SK-N-SH treated with all-trans-retinoic acid at 6 μM for 48 hours (cell line): ENCODE measurements around the gene SPATA22.
"Not testable (repeated sequence)": the region's sequence is repeated elsewhere in the genome, so short reads cannot be mapped to it uniquely, and the experiment has no call there.

Source experiments
- ARNTL ChIP-seq: fragments of 450-650 bp; formaldehyde crosslinking; IDR thresholded peaks from 2 replicates; pipeline ENCODE4 v1.5.0; 2020; ENCODE audit warnings: low read depth, mild to moderate bottlenecking, moderate library complexity, borderline replicate concordance
- CSDC2 ChIP-seq: fragments of 250-450 bp; sonication (Bioruptor Pico); IDR thresholded peaks from 2 replicates; pipeline ENCODE4 v1.5.0; 2020; ENCODE audit warnings: mild to moderate bottlenecking, moderate library complexity
- PPARA ChIP-seq: fragments of 250-450 bp; sonication (Bioruptor Pico); IDR thresholded peaks from 2 replicates; pipeline ENCODE4 v1.5.0; 2020; ENCODE audit warnings: mild to moderate bottlenecking, borderline replicate concordance
- RARB ChIP-seq: fragments of 250-450 bp; sonication (Bioruptor Pico); IDR thresholded peaks from 2 replicates; pipeline ENCODE4 v1.8.0; 2021; ENCODE audit warnings: mild to moderate bottlenecking, moderate library complexity
- TCF4 ChIP-seq: fragments of 250-450 bp; sonication (Bioruptor Pico); IDR thresholded peaks from 2 replicates; pipeline ENCODE4 v1.8.0; 2021; ENCODE audit warnings: mild to moderate bottlenecking, moderate library complexity, borderline replicate concordance
- TF ChIP-seq, protein P1 (sequence below): fragments of 250-450 bp; sonication (Bioruptor Pico); IDR thresholded peaks from 2 replicates; pipeline ENCODE4 v1.5.1; 2021; ENCODE audit warnings: mild to moderate bottlenecking, moderate library complexity

GRCh38 chr17:3403856-3404255 is 67.8 kb downstream of the SPATA22 start:
- TF ChIP-seq RARB, CSDC2, TCF4, ARNTL, PPARA (CRISPR knock-in tag): not testable (repeated sequence)
- TF ChIP-seq, protein P1, sequence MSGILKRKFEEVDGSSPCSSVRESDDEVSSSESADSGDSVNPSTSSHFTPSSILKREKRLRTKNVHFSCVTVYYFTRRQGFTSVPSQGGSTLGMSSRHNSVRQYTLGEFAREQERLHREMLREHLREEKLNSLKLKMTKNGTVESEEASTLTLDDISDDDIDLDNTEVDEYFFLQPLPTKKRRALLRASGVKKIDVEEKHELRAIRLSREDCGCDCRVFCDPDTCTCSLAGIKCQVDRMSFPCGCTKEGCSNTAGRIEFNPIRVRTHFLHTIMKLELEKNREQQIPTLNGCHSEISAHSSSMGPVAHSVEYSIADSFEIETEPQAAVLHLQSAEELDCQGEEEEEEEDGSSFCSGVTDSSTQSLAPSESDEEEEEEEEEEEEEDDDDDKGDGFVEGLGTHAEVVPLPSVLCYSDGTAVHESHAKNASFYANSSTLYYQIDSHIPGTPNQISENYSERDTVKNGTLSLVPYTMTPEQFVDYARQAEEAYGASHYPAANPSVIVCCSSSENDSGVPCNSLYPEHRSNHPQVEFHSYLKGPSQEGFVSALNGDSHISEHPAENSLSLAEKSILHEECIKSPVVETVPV: not testable (repeated sequence)
